Hepatocyte (in vitro differentiated cells): ENCODE data around the gene ARSK. TPM values are rescaled to one million over a fixed set of nuclear protein-coding genes. Genes with fewer than 3 reads are reported as not detected.

Experiments
- DNase-seq: peaks from one replicate; pipeline ENCODE4 v3.0.0-alpha.2; 2016; ENCODE audit warnings: low spot score
- H2AFZ ChIP-seq: fragments of 200-600 bp; sonication (generic); 2 replicates; pipeline ENCODE4 v1.6.0; 2016; ENCODE audit warnings: antibody characterized with exemption, mild to moderate bottlenecking
- H3K27ac ChIP-seq: fragments of 200-600 bp; sonication (generic); 2 replicates; pipeline ENCODE4 v1.5.1; 2016; ENCODE audit warnings: mild to moderate bottlenecking
- H3K27me3 ChIP-seq: fragments of 200-600 bp; sonication (generic); 2 replicates; pipeline ENCODE4 v1.6.1; 2016
- H3K36me3 ChIP-seq: fragments of 200-600 bp; sonication (generic); replicated peaks from 2 replicates; pipeline ENCODE4 v1.5.1; 2016; ENCODE audit warnings: low read depth; ENCODE audit not compliant: insufficient read depth
- H3K4me1 ChIP-seq: fragments of 200-600 bp; sonication (generic); 2 replicates; pipeline ENCODE4 v1.5.1; 2016; ENCODE audit warnings: mild to moderate bottlenecking, moderate library complexity; ENCODE audit not compliant: insufficient read depth
- H3K4me2 ChIP-seq: fragments of 200-600 bp; sonication (generic); 2 replicates; pipeline ENCODE4 v1.6.0; 2016
- H3K4me3 ChIP-seq: fragments of 200-600 bp; sonication (generic); 2 replicates; pipeline ENCODE4 v1.5.1; 2016; ENCODE audit warnings: mild to moderate bottlenecking
- H3K79me2 ChIP-seq: fragments of 200-600 bp; sonication (generic); 2 replicates; pipeline ENCODE4 v1.6.0; 2017; ENCODE audit warnings: mild to moderate bottlenecking
- H3K9me2 ChIP-seq: fragments of 200-600 bp; sonication (generic); replicated peaks from 2 replicates; pipeline ENCODE4 v1.6.0; 2017; ENCODE audit warnings: mild to moderate bottlenecking; ENCODE audit not compliant: insufficient read depth
- H3K9me3 ChIP-seq: fragments of 200-600 bp; sonication (generic); 2 replicates; pipeline ENCODE4 v1.5.1; 2016; ENCODE audit warnings: low read depth, mild to moderate bottlenecking
- H4K20me1 ChIP-seq: fragments of 200-600 bp; sonication (generic); 2 replicates; pipeline ENCODE4 v1.6.0; 2016; ENCODE audit warnings: mild to moderate bottlenecking; ENCODE audit not compliant: insufficient read depth, poor library complexity, severe bottlenecking
- EZH2 ChIP-seq: fragments of 200-600 bp; sonication (generic); IDR thresholded peaks from 2 replicates; pipeline ENCODE4 v1.6.1; 2016; ENCODE audit warnings: antibody characterized with exemption, mild to moderate bottlenecking, borderline replicate concordance
- EZH2phosphoT487 ChIP-seq: fragments of 200-600 bp; sonication (generic); IDR thresholded peaks from one replicate; pipeline ENCODE4 v1.6.1; 2018; ENCODE audit warnings: antibody characterized with exemption, mild to moderate bottlenecking, low read depth, moderate library complexity; ENCODE audit not compliant: unreplicated experiment, severe bottlenecking
- WGBS: methylation state at CpG from one replicate; pipeline ENCODE4 v1.1.6; 2016; ENCODE audit warnings: low lambda C conversion rate; ENCODE audit errors: missing lambda C conversion rate; 5-methylcytosine and 5-hydroxymethylcytosine counted together
- polyA plus RNA-seq: library from polyadenylated mRNA; unstranded; fragments of >200 nt; fragmentation: Nextera tagmentation; extraction: Ambion mirVana; gene quantifications from 2 replicates; pipeline ENCODE4 v1.2.1, GENCODE V29; 2016
- total RNA-seq: library from RNA; depleted of rRNA; stranded (reverse); fragments of >200 nt; gene quantifications from 2 replicates; pipeline ENCODE4 v1.2.3, GENCODE V29; 2014
- TF ChIP-seq, protein P1 (sequence below): fragments of 200-600 bp; sonication (generic); IDR thresholded peaks from 2 replicates; pipeline ENCODE4 v1.5.1; 2016; ENCODE audit warnings: antibody characterized with exemption, mild to moderate bottlenecking; ENCODE audit not compliant: poor library complexity

Gene ARSK
- total and polyA plus RNA-seq, 2 experiments from 2014 or later: 12.8 to 15.1 TPM

DNA sequence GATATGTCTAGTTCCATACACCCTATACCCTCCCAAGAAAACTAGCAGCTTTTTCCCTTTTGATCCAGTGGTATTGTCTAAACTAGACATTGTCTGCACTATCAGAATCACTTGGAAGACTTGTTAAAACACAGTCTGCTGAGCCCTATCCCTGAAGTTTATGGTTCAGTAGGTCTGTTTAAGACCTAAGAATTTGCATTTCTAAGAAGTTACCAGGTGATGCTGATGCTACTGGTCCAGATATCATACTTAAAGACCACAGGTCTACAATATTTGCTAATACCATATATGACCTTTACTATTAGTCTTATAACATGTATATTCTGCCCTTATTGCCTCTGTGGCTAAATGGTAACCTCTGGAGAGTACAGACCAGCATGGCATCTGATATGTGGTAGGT lies 23.4 kb upstream of the ARSK start:
- TF ChIP-seq EZH2phosphoT487: no peak
- TF ChIP-seq, protein P1, sequence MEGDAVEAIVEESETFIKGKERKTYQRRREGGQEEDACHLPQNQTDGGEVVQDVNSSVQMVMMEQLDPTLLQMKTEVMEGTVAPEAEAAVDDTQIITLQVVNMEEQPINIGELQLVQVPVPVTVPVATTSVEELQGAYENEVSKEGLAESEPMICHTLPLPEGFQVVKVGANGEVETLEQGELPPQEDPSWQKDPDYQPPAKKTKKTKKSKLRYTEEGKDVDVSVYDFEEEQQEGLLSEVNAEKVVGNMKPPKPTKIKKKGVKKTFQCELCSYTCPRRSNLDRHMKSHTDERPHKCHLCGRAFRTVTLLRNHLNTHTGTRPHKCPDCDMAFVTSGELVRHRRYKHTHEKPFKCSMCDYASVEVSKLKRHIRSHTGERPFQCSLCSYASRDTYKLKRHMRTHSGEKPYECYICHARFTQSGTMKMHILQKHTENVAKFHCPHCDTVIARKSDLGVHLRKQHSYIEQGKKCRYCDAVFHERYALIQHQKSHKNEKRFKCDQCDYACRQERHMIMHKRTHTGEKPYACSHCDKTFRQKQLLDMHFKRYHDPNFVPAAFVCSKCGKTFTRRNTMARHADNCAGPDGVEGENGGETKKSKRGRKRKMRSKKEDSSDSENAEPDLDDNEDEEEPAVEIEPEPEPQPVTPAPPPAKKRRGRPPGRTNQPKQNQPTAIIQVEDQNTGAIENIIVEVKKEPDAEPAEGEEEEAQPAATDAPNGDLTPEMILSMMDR: no peak
- no peak for TF ChIP-seq EZH2
- no peaks in the 10 kb centered on the region for H3K9me3 ChIP-seq
- no peak overlapping the region for H3K4me3 ChIP-seq
- no peak for DNase-seq
- H3K27ac ChIP-seq: no peak overlapping the region
- no peak overlapping the region for H3K4me2 ChIP-seq
- no peaks in the 10 kb centered on the region for H3K79me2 ChIP-seq
- no peaks in the 10 kb centered on the region for H4K20me1 ChIP-seq
- no peaks in the 10 kb centered on the region for H3K9me2 ChIP-seq
- peaks cover 9% of the 10 kb centered on the region for H3K36me3 ChIP-seq
- no peaks in the 10 kb centered on the region for H3K4me1 ChIP-seq
- no peaks in the 10 kb centered on the region for H3K27me3 ChIP-seq
- H2AFZ ChIP-seq: no peak overlapping the region

DNA sequence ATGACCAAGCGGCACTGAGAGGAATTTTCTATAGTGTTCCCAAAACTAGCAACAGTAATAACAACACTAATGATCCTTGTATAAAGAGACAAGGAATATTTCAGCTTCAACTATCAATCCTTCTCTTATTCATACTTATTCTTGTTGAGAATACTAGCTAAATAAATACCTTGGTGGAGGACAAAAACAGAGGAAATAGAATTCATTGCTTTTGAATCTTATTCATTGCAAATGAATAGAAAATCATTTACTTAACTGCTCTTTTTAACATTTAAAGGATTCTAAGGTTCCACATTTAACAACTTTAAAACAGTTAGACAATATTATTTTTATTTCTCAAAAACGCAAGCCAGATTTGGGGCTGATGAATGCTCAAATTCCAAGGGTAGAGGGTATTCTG lies 22.5 kb upstream of the ARSK start:
- H3K79me2 ChIP-seq: no peaks in the 10 kb centered on the region
- TF ChIP-seq, protein P1: no peak
- TF ChIP-seq EZH2phosphoT487 (no peak), EZH2 (no peak)
- no peak overlapping the region for H3K4me3 ChIP-seq
- WGBS: 96% methylated on average over 2 of the region's 2 CpGs
- H3K36me3 ChIP-seq: peaks cover 7% of the 10 kb centered on the region
- H3K9me2 ChIP-seq: no peaks in the 10 kb centered on the region
- H3K27me3 ChIP-seq: no peaks in the 10 kb centered on the region
- no peak overlapping the region for H3K4me2 ChIP-seq
- no peak overlapping the region for H3K27ac ChIP-seq
- H4K20me1 ChIP-seq: no peaks in the 10 kb centered on the region
- H2AFZ ChIP-seq: no peak overlapping the region
- no peaks in the 10 kb centered on the region for H3K4me1 ChIP-seq
- no peak for DNase-seq
- H3K9me3 ChIP-seq: no peaks in the 10 kb centered on the region

DNA sequence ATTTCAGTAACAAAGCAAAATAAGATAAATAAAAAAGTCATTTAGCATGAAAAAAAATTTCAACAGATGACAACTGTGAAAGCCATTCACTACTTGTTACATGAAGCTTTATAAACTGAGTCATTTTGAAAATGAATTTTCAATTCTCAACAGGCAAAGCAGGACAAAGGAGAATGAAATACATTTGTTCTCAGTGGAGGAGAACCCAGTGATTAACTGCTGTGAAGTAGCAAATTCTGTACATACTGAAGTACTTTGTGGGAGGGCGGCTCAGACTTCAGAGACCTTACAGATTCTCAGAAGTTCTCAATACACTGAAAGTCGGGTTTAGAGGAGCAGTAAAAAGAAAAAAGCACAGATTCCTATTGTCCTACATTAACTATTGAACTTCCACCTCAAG lies 21.8 kb upstream of the ARSK start:
- WGBS: 49% methylated on average over 2 of the region's 2 CpGs
- no peak for TF ChIP-seq EZH2
- no peak for TF ChIP-seq EZH2phosphoT487
- TF ChIP-seq, protein P1: no peak
- Histone ChIP-seq H4K20me1 (no peaks in the 10 kb centered on the region), H2AFZ (no peak overlapping the region), H3K4me3 (no peak overlapping the region), H3K27ac (no peak overlapping the region), H3K9me3 (no peaks in the 10 kb centered on the region), H3K36me3 (peaks cover 3% of the 10 kb centered on the region), H3K27me3 (no peaks in the 10 kb centered on the region), H3K9me2 (no peaks in the 10 kb centered on the region), H3K4me1 (no peaks in the 10 kb centered on the region), H3K4me2 (no peak overlapping the region), H3K79me2 (no peaks in the 10 kb centered on the region)
- DNase-seq: no peak

DNA sequence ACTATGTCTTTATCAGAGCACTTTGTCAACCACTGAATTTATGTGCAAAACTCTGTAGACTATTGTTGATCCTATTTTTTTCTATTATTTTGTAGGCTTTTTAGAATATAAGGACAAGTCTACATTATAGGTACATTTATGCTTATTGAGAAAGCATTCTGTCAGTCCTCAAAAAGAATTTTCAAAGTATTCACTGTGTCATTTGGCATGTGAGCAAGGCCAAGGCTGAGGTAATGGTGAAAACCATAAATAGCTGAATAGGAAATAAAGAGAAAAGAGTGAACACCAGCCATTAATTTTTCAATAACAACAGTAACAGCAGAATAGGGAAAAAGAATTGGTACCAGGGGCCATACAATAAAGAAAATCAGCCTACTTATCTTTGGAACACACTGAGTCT lies 21.1 kb upstream of the ARSK start:
- TF ChIP-seq EZH2 (no peak), EZH2phosphoT487 (no peak)
- TF ChIP-seq, protein P1: no peak
- Histone ChIP-seq H3K4me3 (no peak overlapping the region), H3K79me2 (no peaks in the 10 kb centered on the region), H3K27ac (no peak overlapping the region), H3K4me2 (no peak overlapping the region), H3K36me3 (peaks cover 3% of the 10 kb centered on the region), H3K4me1 (no peaks in the 10 kb centered on the region), H3K9me3 (no peaks in the 10 kb centered on the region), H3K27me3 (no peaks in the 10 kb centered on the region), H4K20me1 (no peaks in the 10 kb centered on the region), H3K9me2 (no peaks in the 10 kb centered on the region), H2AFZ (no peak overlapping the region)
- DNase-seq: no peak
